OCI-LY1 (cell line): ENCODE measurements around the gene FEV.

Experiments
- H2AFZ ChIP-seq: fragments of 200-600 bp; sonication (generic), shearing (Covaris generic); 2 replicates; pipeline ENCODE4 v1.6.0; 2014; ENCODE audit warnings: antibody characterized with exemption, mild to moderate bottlenecking, low read length
- H3F3A ChIP-seq: fragments of 200-600 bp; sonication (generic), shearing (Covaris generic); 2 replicates; pipeline ENCODE4 v1.6.0; 2014; ENCODE audit warnings: mild to moderate bottlenecking, antibody characterized with exemption, low read length, moderate library complexity; ENCODE audit not compliant: insufficient read depth
- H3K27ac ChIP-seq: fragments of 200-600 bp; sonication (generic); 2 replicates; pipeline ENCODE4 v1.5.1; 2014; ENCODE audit warnings: low read length, mixed run types, mild to moderate bottlenecking, low read depth; ENCODE audit not compliant: poor library complexity, severe bottlenecking
- H3K27me3 ChIP-seq: fragments of 200-600 bp; sonication (generic); 2 replicates; pipeline ENCODE4 v1.6.0; 2014; ENCODE audit warnings: antibody characterized with exemption, mild to moderate bottlenecking, low read length, moderate library complexity; ENCODE audit not compliant: insufficient read depth
- H3K36me3 ChIP-seq: fragments of 200-600 bp; sonication (generic); 2 replicates; pipeline ENCODE4 v1.6.1; 2014; ENCODE audit warnings: mild to moderate bottlenecking, antibody characterized with exemption, low read length, moderate library complexity, mixed read lengths; ENCODE audit not compliant: insufficient read depth
- H3K4me1 ChIP-seq: fragments of 200-600 bp; sonication (generic); 2 replicates; pipeline ENCODE4 v1.5.1; 2014; ENCODE audit warnings: mild to moderate bottlenecking, low read length, moderate library complexity; ENCODE audit not compliant: insufficient read depth, severe bottlenecking
- H3K4me2 ChIP-seq: fragments of 200-600 bp; sonication (generic), shearing (Covaris generic); 2 replicates; pipeline ENCODE4 v1.6.1; 2014; ENCODE audit warnings: low read length
- H3K4me3 ChIP-seq: fragments of 200-600 bp; sonication (generic); 2 replicates; pipeline ENCODE4 v1.5.1; 2014; ENCODE audit warnings: low read length, low read depth, mild to moderate bottlenecking, mixed read lengths; ENCODE audit not compliant: poor library complexity, severe bottlenecking
- H3K79me2 ChIP-seq: fragments of 200-600 bp; shearing (Covaris generic); 2 replicates; pipeline ENCODE4 v1.6.1; 2016; ENCODE audit warnings: mixed run types, low read length, mixed read lengths; ENCODE audit not compliant: insufficient read depth
- H3K9ac ChIP-seq: fragments of 200-600 bp; sonication (generic), shearing (Covaris generic); 2 replicates; pipeline ENCODE4 v1.6.1; 2014; ENCODE audit warnings: mild to moderate bottlenecking, low read length, mixed read lengths
- H3K9me2 ChIP-seq: fragments of 200-600 bp; sonication (generic), shearing (Covaris generic); 2 replicates; pipeline ENCODE4 v1.6.1; 2014; ENCODE audit warnings: low read depth, mild to moderate bottlenecking, low read length, mixed read lengths
- H3K9me3 ChIP-seq: fragments of 200-600 bp; shearing (Covaris generic); 2 replicates; pipeline ENCODE4 v1.6.1; 2014; ENCODE audit warnings: low read length, mixed read lengths
- H4K20me1 ChIP-seq: fragments of 200-600 bp; sonication (generic), shearing (Covaris generic); 2 replicates; pipeline ENCODE4 v1.6.0; 2016; ENCODE audit warnings: mild to moderate bottlenecking, low read length; ENCODE audit not compliant: insufficient read depth
- CTCF ChIP-seq: fragments of 200-600 bp; sonication (generic), shearing (Covaris generic); IDR thresholded peaks from 2 replicates; pipeline ENCODE4 v1.5.1; 2017; ENCODE audit warnings: mild to moderate bottlenecking, antibody characterized with exemption, low read length, moderate library complexity, mixed read lengths
- EZH2 ChIP-seq: fragments of 200-600 bp; sonication (generic), shearing (Covaris generic); IDR thresholded peaks from 2 replicates; pipeline ENCODE4 v1.8.0; 2017; ENCODE audit warnings: borderline replicate concordance, mixed run types, mild to moderate bottlenecking, antibody characterized with exemption, low read length, moderate library complexity, mixed read lengths

Gene FEV

GRCh38 chr2:218986148-218986761 lies 1.3 kb upstream of the FEV start:
- Histone ChIP-seq H3K79me2 (no peaks in the 10 kb centered on the region), H3K4me3 (no peak overlapping the region), H3K36me3 (no peaks in the 10 kb centered on the region), H2AFZ (no peak overlapping the region), H3K4me2 (no peak overlapping the region), H3K9me2 (no peaks in the 10 kb centered on the region), H3K4me1 (no peaks in the 10 kb centered on the region), H3K9ac (no peak overlapping the region), H3K9me3 (no peaks in the 10 kb centered on the region), H3K27ac (no peak overlapping the region), H3F3A (no peaks in the 10 kb centered on the region), H4K20me1 (no peaks in the 10 kb centered on the region), H3K27me3 (no peaks in the 10 kb centered on the region)
- TF ChIP-seq CTCF: no peak
- TF ChIP-seq EZH2: no peak

- Histone ChIP-seq H3K4me1 (no peaks in the 10 kb centered on the region), H2AFZ (no peak overlapping the region), H3K9ac (no peak overlapping the region), H3K27ac (no peak overlapping the region), H3K79me2 (no peaks in the 10 kb centered on the region), H3K9me2 (no peaks in the 10 kb centered on the region), H3K36me3 (no peaks in the 10 kb centered on the region), H3F3A (no peaks in the 10 kb centered on the region), H3K9me3 (no peaks in the 10 kb centered on the region), H4K20me1 (no peaks in the 10 kb centered on the region), H3K4me3 (no peak overlapping the region), H3K4me2 (no peak overlapping the region), H3K27me3 (no peaks in the 10 kb centered on the region)
- no peak for TF ChIP-seq CTCF
- no peak for TF ChIP-seq EZH2
Measured at GRCh38 chr2:218985325-218986091, 524 bp upstream of the FEV start.

GRCh38 chr2:218984239-218985020 lies 554 bp downstream of the FEV start:
- Histone ChIP-seq H3K4me1 (no peaks in the 10 kb centered on the region), H3K9me3 (no peaks in the 10 kb centered on the region), H3K36me3 (no peaks in the 10 kb centered on the region), H3K9ac (no peak overlapping the region), H3K27me3 (no peaks in the 10 kb centered on the region), H2AFZ (no peak overlapping the region), H3K79me2 (no peaks in the 10 kb centered on the region), H3K27ac (no peak overlapping the region), H3K9me2 (no peaks in the 10 kb centered on the region), H4K20me1 (no peaks in the 10 kb centered on the region), H3F3A (no peaks in the 10 kb centered on the region), H3K4me3 (no peak overlapping the region), H3K4me2 (no peak overlapping the region)
- TF ChIP-seq CTCF (no peak), EZH2 (no peak)
